Stimulated activated CD4-positive, alpha-beta T cell treated with anti-CD3 and anti-CD28 coated beads, Interleukin-4, amount 100 ng/mL, for 4 hours (primary cell): ENCODE measurements around the gene NDRG2.
"Not testable (repeated sequence)": the region's sequence is repeated elsewhere in the genome, so short reads cannot be mapped to it uniquely, and the experiment has no call there.

Experiments
- DNase-seq, 2 experiments: peaks; one replicate each; pipeline ENCODE4 v3.0.0-alpha.2; 2020

NDRG2 gene

DNA sequence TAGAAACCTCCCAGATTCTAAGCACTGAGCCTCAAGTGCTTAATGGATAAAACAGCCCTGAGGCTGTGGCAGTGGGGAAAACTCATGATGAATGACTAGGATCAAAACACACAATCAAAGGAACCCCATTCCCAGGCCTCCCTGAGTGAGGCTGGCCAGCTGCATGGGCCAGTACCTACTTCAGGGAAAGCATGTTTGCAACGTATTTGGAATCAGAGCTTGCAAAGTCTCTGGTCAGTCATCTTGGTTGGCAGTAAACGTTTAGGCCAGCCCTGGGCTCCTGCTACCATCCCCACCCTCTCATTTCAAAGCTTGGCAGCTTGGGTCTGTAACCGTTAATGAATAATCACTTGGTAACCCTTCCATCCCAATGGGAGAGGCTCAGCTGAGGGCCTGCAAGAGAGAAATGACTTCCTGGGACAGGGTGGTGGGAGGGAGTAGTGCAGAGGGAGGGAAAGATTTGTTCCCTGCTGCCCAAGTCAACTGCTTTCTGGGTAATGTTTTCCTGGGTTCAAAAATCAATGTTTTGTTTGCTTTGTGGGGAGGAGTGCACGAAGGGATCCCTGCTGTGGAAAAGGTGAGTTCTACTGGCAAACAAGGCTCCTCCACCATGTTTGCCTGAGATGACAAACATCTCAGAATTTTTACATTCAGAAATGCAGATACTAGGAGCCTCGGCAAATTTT is 30.7 kb upstream of the NDRG2 start:
- DNase-seq = no peak

DNA sequence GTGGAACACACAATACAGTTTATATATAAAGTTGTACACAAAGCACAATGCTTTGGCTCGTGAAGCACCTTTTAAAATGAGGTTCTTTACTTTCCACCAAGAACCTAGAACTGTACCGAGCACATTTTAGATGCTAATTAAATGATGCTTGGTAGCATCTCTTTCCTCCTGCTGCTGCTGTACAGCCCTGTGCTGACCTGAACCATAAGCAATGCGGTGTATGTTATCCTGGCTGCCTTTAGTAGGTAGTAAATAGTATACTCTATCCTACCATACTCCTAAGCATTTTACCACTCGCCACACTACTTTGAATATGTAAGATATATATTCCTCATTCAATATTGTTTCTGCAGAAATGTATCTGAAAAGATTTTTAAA is 29.9 kb upstream of the NDRG2 start:
- no peak for DNase-seq

DNA sequence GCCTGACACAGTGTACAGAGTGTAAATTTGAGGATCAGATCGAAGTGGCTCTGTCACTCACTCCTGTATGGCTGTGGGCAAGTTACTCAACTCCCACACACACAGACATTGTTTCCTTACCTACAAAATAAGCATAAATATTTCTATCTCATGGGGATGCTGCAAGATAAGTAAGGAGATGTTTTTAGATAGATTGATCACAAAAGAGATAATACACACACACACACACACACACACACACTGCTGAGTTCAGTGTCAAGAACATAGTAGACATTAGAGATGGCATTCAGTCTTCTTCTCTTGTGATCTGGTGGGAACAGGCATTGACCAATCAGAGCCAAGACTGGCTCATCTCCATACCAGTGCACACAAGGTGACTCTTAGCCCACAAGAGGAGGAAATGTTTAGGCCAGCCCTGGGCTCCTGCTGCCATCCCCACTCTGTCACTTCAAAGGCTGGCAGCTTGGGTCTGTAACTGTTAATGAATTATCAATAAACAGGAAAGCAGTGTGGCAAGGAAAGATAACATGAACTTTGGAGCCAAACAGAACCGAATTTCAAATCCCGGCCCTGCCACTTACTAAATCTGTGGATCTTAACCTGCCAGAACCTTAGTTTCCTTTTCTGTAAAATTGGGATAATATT is 29.4 kb upstream of the NDRG2 start:
- no peak for DNase-seq

DNA sequence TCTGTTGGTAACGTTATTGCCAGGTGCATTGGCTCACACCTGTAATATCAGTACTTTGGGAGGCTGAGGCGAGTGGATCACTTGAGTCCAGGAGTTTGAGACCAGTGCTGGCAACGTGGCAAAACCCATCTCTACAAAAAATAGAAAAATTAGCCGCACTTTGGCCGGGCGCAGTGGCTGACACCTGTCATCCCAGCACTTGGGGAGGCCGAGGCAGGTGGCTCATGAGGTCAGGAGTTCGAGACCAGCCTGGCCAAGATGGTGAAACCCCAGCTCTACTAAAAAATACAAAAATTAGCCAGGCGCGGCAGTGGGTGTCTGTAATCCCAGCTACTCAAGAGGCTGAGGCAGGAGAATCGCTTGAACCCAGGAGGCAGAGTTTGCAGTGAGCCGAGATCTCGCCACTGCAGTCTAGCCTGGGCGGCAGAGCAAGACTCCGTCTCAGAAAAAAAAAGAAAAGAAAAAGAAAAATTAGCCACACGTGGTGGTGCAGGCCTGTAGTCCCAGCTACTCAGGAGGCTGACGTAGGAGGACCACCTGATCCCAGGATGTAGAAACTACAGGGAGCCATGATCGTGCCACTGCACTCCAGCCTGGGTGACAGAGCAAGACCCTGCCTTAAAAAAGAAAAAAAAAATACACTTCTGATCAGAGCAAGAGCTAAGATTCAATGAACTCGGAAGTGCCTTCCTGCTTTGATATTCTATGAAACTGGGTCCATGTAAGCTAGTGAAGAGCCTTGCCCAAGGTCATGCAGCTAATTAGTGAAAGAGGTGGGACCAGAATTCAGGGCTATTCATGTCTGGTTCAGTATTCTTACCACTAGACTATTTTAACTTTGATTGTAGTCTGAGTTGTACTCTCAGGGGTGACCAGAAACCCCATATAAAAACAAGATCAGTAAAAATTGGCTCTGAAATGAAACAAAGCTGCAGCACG is 28.6 kb upstream of the NDRG2 start:
- DNase-seq = no peak

DNA sequence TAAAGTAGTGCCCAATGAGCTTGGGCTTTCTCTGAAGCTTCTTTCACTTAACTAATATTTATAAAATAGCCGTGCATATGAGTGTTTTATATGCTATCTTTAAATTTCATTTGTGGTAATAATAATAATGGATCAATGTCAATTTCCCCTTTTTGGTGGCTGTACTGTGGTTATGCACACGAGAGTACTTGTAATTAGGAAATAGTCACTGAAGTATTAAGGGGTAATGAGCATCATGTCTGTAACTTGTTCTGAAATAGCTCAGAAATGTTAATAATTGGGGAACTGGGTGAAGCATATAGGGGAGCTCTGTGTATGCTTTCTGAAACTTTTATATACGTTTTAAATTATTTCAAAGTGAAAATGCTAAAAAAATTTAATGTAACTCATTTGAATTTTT is 25.7 kb upstream of the NDRG2 start:
- DNase-seq = no peak

DNA sequence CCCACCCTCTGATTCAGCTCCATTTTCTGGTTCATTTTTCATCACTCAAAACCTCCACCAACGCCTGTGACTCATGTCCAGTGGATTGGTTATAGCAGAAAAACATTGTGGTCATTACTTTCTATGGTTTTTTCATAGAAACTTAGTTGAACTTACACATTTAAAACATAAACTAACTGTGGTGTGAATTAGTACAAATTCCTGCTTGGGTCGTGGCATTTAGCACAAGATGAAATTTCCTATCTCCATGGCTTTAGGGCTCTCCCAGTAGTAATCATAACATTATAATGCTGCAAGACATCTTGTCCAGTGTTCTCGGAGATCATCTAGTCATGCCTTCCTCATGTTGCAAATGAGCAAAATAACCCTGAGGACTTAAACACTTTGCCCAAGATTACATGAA is 24.4 kb upstream of the NDRG2 start:
- no peak for DNase-seq

DNA sequence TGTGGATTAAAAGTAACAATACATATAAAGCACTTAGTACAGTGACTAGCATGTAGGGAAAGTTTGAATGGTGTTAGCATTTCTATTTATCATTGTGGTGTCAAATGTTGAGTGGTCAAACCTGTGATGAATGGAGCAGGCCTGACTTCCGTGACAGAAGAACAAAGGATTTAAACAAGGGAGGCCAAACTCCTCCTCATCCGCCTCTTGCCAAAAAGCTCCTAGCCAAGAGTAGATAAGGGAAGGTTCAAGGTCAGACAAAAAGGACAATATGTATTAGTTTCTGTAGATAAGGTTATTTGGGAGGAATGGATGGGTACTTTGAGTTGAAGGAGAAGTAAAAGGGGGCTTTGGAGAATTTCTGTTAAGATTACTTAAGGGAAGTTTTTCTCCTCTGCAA is 23.8 kb upstream of the NDRG2 start:
- DNase-seq = no peak

DNA sequence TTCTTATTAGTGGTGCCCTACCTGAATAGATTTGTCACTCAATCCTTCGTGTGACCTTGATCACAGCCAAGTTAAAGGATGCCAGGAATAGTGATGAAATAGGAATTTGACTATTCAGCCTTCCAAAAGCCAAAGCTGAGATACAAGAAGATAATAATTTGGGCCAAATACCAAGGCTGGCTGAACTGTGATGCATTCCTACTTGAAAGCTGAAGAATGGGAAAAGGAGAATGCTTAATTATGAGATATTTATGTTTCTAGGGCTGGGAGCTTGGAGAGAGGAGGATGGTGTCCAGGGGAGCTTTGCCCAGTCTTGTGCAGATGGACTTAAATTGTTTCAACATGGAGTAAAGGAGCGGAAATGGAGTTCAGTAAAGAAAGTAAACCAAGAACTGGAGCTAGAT is 22.5 kb upstream of the NDRG2 start:
- DNase-seq = no peak

DNA sequence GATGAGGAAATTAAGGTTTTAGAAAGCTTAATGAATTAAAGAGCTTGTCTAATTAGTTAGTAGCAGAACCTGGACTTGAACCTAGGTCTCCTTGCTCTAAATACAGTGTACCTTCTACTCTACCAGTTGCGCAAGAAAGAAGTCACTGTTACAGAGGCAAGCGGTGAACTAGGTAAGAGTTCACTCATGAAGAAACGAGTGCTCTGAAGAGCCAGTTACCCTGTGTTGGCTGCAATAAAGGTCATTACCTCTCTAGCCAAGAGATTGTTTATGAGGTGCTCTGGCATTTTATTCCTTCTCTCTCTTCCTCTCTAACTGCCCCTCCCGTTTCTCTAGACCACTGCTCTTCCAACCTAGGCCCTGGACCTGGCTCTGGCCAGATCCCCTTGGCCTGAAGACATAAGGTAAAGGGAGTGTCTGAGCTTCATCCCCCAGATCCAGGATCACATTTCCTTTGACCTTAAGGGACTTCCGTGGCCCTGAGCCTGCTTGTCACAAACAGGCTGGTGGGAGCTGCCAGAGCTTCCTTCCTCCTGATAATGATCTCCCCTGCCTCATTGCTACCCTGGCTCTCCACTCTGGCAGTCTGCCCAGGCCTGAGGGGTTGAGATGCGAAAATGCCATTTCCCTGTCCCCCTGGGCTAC is 19.2 kb upstream of the NDRG2 start:
- DNase-seq = no peak

DNA sequence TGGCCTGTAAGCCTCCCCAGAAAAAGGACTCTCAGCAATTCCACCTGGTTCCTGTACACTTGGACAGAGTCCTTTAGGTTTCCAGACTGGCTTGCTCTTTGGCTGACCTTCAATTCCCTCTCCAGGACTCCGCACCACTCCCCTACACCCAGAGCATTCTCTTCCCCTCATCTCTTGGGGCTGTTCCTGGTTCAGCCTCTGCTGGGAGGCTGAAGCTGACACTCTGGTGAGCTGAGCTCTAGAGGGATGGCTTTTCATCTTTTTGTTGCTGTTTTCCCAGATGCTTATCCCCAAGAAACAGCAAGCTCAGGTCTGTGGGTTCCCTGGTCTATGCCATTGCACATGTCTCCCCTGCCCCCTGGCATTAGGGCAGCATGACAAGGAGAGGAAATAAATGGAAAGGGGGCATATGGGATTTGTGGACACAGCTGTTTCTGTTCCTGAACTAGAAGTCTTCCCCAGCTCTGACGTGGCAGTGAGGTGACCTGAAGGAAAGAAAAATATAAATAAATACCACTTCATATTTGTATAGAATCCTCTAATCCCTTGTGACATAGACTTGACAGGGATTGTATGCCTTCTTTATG is 18.6 kb upstream of the NDRG2 start:
- no peak for DNase-seq

DNA sequence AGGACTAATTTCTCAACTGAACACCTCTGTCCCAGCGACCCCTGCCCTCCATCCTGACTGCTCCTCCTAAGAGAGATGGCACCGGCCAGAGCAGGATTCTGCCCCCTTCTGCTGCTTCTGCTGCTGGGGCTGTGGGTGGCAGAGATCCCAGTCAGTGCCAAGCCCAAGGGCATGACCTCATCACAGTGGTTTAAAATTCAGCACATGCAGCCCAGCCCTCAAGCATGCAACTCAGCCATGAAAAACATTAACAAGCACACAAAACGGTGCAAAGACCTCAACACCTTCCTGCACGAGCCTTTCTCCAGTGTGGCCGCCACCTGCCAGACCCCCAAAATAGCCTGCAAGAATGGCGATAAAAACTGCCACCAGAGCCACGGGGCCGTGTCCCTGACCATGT is 18.1 kb upstream of the NDRG2 start:
- no peak for DNase-seq

DNA sequence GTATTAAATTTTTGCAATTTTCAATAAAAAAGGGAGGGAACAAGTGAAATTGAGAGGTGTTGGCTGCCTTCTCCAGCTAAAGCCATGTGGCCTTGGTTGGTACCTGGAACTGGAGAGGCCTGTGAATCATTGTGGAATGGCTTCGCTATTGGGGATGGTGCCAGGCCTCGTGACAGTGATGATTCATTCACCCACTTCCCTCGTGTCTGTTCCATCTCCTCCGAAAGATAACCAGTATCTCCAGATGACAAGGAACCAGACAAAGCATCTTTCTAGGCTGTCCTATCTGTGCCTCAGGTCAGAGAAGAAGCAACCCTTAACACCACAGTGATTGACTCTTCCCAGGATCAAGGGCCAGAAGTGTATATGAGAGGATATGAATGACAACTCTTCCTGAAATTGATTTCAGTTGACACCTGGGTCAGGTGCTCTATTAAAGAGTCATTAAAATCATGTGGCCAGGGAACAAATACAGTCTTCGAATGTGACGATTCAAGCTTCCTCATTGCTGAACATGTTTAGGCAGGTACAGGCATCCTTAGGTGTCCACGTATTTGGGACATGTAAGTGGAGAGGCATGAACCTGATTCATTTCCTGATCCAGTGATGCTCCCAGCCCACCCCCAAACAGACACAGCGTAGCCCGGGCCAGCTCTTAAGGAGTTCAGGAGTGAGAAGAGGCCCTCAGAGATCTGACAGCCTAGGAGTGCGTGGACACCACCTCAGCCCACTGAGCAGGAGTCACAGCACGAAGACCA is 17.0 kb upstream of the NDRG2 start, which contains the start of gene RNASE7:
Gene RNASE7 (plus strand): TSS at position 687 of the 758 bp plus-strand sequence. CDS start 631 bp downstream, outside the sequence.
- no peak for DNase-seq

DNA sequence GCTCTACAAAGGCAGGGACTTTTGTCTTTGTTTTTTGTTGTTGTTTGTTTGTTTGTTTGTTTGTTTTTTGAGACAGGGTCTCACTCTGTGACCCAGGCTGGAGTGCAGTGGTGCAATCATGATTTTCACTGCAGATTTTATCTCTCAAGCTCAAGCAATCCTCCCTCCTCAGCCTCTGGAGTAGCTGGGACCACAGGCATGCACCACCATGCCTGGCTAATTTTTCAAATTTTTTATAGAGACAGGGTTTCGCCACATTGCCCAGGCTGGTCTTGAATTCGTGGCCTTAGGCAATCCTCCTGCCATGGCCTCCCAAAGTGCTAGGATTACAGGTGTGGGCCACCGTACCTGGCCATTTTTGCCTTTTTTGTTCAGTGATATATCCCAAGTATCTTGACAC is 16.1 kb upstream of the NDRG2 start:
- DNase-seq = not testable (repeated sequence)

DNA sequence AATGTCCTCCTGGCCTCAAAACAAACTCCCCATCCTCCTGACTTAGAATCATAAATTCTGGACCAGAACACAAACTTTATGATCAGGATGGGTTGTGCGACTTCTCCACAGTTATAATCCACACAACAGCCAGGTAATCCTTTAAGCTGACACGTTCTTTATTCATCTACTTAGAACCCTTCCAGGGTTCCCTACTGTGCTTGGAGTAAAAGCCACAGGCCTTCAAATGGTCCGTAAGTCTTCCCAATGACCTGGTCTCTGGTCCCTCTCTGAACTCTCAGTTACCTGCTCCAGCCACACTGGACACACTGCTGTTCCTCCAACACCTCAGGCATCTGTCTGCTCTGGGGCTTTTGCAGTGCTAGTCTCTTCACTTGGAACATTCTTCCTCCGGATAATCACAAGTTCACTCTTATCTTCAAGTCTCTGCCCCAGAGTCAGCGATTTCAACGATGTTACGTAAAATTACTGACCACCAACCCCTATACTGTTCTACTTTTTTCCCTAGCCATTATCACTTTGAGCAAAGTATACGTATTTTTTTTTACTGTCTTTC is 15.6 kb upstream of the NDRG2 start:
- DNase-seq = no peak

DNA sequence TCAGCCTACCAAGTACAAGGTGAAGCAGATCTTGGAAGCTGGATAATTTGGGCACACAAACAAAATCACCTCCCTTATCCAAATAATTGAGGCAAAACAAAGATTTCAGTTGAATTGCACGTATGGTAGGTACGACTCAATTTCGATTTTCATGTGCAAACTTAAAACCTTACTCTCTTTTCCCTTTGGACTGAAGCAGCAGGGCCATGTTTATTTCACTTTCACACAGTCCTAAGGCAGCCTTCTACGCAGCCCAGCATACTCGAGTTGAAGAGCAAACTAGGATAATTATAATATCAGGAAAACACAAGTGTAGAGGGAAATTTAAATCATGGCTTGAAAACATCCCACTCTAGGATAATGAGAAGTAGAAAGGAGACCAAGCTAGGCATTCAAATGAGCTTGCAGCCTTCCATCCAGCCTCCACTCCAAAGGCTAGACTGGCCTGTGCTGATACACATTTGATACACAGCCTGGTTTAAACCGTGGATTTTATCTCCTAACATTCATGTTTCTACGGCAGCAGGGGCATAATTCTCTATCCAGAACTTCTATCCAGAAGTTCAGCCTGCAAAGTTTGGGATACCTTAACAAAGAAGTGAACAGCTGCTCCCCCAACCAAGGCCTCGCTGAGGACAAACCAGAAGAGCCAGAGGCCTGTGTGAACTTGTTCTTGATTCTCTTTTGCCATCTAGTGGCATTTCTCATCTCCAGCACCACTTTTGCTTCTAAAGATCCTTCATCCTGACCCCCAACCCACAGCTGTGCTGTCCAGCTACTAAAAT is 14.9 kb upstream of the NDRG2 start:
- no peak for DNase-seq

DNA sequence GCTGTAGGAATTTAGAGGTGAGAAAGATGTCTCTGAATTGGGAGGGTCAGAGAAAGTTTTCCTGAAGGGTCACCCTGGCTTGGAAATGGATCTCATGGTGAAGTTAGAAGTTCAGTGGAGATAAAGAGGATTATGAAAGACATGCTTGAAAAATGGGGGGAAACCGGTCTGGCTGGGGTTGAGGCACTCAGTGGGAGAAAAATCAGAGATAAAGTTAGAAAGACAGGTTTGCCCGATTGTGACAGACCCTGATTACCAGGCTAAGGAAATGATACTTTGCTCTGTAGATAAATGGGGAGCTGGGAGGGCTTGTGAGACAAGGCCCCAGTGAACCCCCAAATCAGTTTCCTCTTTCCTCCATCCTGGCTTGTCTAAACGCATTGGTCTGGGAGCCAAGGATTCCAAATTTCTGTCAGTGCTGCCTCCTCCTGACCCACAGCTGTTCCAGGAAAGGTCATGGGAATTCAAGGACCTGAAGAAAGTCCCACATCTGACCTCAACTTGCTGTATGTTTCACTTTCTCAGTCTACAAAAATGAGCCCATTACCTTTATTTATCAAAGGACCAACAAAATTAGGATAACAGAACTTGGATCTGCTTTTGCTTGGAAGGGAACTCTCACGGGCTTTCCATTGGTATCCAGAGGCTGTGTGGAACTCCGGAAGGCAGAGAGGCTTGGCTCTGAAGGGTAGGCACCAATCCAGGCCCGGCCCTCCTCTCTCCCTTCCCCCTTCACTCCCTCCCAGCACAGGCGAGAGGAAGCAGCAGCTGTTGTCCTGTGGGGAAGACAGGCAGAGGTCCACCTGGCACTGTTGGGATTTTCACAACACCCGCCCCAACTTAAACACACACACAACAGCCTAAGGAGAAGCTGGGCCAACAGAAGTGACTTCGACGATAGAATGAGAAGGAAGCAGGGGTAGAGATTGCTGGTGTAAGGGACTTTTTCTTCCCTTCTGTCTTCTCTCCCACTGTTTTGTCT is 13.9 kb upstream of the NDRG2 start:
- no peak for DNase-seq

DNA sequence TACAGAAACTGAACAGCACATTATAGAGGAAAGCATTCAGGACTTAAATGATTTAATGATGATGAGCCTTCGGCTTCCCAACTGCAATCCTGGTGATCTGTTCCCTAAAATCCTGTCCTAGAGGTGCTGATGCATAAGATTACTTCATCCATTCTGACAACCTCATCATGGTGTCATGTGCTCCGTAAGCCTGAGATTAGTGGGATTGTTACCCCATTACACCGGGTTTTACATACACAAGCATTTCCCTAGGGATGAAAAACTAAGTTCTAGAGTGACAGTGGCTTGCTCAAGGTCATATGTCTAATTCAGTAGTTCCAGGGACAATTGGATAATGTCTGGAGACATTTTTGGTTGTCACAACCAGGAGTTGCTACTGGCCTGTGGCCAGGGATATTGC is 12.3 kb upstream of the NDRG2 start:
- DNase-seq = no peak

DNA sequence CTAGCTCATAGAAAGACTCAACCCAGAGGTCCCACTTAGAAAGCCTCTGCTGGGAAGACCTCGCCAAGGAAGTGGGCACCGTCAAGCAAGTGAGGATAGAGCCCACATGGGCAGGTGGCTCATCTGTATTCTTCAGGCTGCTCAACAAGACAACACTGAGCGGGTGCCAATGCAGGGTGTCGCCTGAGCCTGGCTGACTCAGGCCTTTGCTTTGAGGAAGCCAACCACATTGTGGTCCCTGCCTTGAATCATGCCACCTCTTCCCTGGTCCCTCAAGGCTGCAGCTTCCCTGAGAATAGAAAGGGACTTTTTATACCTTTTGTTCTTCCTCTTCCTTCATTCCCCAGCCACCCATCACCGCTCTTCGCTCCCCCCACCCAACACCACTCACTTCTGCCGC is 11.9 kb upstream of the NDRG2 start:
- DNase-seq = no peak

DNA sequence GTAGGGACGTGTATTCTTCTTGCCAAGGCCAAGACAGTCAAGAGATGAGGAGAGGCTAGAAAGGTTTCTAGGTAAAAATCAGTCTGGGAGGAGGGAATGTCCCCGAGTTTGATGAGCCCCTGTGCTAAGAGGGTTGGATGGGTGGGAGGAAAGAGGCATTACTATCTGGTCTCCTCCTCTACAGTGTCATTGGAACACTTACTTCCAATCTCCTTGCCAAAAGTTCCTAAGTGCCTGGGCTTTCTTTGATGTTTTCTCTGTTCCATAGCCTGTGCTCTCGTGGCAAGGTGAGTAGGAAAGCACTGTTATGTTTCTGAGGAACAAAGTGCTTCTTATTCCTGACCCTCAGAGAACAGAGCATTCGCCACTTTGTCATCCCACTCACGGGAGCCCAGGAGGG is 9.8 kb upstream of the NDRG2 start, which contains the start of gene RNASE13:
Gene RNASE13 (minus strand): TSS at position 101 of the 400 bp plus-strand sequence. CDS start 519 bp downstream, outside the sequence.
- DNase-seq = no peak
